GM23338 (cell line): ENCODE results near the gene PSMG4.

ENCODE experiments used
- CREB1 ChIP-seq: fragments of 250-450 bp; sonication (Bioruptor Pico); IDR thresholded peaks from 2 replicates; pipeline ENCODE4 v1.5.0; 2020; ENCODE audit warnings: low read depth, mild to moderate bottlenecking, moderate library complexity
- EZH2 ChIP-seq: fragments of 200-600 bp; sonication (generic); IDR thresholded peaks from one replicate; pipeline ENCODE4 v1.8.0; 2017; ENCODE audit warnings: antibody characterized with exemption, mild to moderate bottlenecking, low read depth; ENCODE audit not compliant: unreplicated experiment
- EZH2phosphoT487 ChIP-seq: fragments of 200-600 bp; sonication (generic); IDR thresholded peaks from one replicate; pipeline ENCODE4 v1.8.1; 2018; ENCODE audit warnings: antibody characterized with exemption; ENCODE audit not compliant: unreplicated experiment
- JUNB ChIP-seq: IDR thresholded peaks from one replicate; pipeline ENCODE4 v1.6.1; 2016; ENCODE audit warnings: antibody characterized with exemption; ENCODE audit not compliant: unreplicated experiment
- NANOG ChIP-seq: IDR thresholded peaks from 2 replicates; pipeline ENCODE4 v1.6.1; 2016; ENCODE audit warnings: antibody characterized with exemption, borderline replicate concordance
- POLR2AphosphoS5 ChIP-seq: IDR thresholded peaks from 2 replicates; pipeline ENCODE4 v1.6.1; 2016; ENCODE audit warnings: antibody characterized with exemption, low read depth
- STAT1 ChIP-seq: IDR thresholded peaks from one replicate; pipeline ENCODE4 v1.6.1; 2016; ENCODE audit warnings: antibody characterized with exemption; ENCODE audit not compliant: unreplicated experiment
- TF ChIP-seq, protein P1 (sequence below), 2 experiments: fragments of 200-600 bp in 1 of 2; sonication (generic) in 1 of 2; conservative IDR thresholded peaks; 2 replicates each; pipeline versions ENCODE4 v1.5.1 to v1.6.1; 2016 to 2017; ENCODE audit warnings: antibody characterized with exemption in 2 of 2, low read depth in 2 of 2, mild to moderate bottlenecking in 2 of 2, moderate library complexity in 1 of 2
- TF ChIP-seq, protein P2 (sequence below): IDR thresholded peaks from one replicate; pipeline ENCODE4 v1.6.1; 2018; ENCODE audit warnings: antibody characterized with exemption; ENCODE audit not compliant: unreplicated experiment
- TF ChIP-seq, protein P3 (sequence below): IDR thresholded peaks from 2 replicates; pipeline ENCODE4 v1.6.1; 2016; ENCODE audit warnings: antibody characterized with exemption
- TF ChIP-seq, protein P4 (sequence below): fragments of 250-450 bp; sonication (Bioruptor Pico); IDR thresholded peaks from 2 replicates; pipeline ENCODE4 v1.5.0; 2020; ENCODE audit warnings: mild to moderate bottlenecking, moderate library complexity

DNA sequence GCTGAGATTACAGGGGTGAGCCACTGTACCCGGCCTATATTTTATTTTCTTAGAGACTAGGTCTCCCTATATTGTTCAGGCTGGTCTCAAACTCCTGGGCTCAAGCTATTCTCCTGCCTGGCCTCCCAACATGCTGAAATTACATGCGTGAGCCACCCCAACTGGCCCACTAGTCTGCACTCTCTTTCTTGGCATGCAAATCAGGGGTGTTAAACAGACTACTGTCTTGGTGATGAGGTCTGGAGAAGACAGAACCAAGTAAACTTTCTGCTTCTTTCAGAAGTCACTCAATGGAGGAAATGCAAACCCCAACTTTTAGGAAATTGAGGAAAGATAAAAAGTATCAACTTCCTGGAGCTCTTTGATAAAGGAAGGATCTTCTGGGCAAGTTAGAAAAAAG is 23.3 kb upstream of the PSMG4 start:
- TF ChIP-seq, protein P1, sequence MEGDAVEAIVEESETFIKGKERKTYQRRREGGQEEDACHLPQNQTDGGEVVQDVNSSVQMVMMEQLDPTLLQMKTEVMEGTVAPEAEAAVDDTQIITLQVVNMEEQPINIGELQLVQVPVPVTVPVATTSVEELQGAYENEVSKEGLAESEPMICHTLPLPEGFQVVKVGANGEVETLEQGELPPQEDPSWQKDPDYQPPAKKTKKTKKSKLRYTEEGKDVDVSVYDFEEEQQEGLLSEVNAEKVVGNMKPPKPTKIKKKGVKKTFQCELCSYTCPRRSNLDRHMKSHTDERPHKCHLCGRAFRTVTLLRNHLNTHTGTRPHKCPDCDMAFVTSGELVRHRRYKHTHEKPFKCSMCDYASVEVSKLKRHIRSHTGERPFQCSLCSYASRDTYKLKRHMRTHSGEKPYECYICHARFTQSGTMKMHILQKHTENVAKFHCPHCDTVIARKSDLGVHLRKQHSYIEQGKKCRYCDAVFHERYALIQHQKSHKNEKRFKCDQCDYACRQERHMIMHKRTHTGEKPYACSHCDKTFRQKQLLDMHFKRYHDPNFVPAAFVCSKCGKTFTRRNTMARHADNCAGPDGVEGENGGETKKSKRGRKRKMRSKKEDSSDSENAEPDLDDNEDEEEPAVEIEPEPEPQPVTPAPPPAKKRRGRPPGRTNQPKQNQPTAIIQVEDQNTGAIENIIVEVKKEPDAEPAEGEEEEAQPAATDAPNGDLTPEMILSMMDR (conservative IDR thresholded peaks at IDR 0.05; ENCODE audit: low read depth in 2 of 2) = no peak
- TF ChIP-seq POLR2AphosphoS5 = no peak
- no peak for TF ChIP-seq CREB1
- TF ChIP-seq, protein P2, sequence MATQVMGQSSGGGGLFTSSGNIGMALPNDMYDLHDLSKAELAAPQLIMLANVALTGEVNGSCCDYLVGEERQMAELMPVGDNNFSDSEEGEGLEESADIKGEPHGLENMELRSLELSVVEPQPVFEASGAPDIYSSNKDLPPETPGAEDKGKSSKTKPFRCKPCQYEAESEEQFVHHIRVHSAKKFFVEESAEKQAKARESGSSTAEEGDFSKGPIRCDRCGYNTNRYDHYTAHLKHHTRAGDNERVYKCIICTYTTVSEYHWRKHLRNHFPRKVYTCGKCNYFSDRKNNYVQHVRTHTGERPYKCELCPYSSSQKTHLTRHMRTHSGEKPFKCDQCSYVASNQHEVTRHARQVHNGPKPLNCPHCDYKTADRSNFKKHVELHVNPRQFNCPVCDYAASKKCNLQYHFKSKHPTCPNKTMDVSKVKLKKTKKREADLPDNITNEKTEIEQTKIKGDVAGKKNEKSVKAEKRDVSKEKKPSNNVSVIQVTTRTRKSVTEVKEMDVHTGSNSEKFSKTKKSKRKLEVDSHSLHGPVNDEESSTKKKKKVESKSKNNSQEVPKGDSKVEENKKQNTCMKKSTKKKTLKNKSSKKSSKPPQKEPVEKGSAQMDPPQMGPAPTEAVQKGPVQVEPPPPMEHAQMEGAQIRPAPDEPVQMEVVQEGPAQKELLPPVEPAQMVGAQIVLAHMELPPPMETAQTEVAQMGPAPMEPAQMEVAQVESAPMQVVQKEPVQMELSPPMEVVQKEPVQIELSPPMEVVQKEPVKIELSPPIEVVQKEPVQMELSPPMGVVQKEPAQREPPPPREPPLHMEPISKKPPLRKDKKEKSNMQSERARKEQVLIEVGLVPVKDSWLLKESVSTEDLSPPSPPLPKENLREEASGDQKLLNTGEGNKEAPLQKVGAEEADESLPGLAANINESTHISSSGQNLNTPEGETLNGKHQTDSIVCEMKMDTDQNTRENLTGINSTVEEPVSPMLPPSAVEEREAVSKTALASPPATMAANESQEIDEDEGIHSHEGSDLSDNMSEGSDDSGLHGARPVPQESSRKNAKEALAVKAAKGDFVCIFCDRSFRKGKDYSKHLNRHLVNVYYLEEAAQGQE = no peak
- TF ChIP-seq EZH2 = no peak
- TF ChIP-seq EZH2phosphoT487 = no peak
- TF ChIP-seq, protein P3, sequence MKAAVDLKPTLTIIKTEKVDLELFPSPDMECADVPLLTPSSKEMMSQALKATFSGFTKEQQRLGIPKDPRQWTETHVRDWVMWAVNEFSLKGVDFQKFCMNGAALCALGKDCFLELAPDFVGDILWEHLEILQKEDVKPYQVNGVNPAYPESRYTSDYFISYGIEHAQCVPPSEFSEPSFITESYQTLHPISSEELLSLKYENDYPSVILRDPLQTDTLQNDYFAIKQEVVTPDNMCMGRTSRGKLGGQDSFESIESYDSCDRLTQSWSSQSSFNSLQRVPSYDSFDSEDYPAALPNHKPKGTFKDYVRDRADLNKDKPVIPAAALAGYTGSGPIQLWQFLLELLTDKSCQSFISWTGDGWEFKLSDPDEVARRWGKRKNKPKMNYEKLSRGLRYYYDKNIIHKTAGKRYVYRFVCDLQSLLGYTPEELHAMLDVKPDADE = no peak
- TF ChIP-seq NANOG = no peak
- TF ChIP-seq, protein P4, sequence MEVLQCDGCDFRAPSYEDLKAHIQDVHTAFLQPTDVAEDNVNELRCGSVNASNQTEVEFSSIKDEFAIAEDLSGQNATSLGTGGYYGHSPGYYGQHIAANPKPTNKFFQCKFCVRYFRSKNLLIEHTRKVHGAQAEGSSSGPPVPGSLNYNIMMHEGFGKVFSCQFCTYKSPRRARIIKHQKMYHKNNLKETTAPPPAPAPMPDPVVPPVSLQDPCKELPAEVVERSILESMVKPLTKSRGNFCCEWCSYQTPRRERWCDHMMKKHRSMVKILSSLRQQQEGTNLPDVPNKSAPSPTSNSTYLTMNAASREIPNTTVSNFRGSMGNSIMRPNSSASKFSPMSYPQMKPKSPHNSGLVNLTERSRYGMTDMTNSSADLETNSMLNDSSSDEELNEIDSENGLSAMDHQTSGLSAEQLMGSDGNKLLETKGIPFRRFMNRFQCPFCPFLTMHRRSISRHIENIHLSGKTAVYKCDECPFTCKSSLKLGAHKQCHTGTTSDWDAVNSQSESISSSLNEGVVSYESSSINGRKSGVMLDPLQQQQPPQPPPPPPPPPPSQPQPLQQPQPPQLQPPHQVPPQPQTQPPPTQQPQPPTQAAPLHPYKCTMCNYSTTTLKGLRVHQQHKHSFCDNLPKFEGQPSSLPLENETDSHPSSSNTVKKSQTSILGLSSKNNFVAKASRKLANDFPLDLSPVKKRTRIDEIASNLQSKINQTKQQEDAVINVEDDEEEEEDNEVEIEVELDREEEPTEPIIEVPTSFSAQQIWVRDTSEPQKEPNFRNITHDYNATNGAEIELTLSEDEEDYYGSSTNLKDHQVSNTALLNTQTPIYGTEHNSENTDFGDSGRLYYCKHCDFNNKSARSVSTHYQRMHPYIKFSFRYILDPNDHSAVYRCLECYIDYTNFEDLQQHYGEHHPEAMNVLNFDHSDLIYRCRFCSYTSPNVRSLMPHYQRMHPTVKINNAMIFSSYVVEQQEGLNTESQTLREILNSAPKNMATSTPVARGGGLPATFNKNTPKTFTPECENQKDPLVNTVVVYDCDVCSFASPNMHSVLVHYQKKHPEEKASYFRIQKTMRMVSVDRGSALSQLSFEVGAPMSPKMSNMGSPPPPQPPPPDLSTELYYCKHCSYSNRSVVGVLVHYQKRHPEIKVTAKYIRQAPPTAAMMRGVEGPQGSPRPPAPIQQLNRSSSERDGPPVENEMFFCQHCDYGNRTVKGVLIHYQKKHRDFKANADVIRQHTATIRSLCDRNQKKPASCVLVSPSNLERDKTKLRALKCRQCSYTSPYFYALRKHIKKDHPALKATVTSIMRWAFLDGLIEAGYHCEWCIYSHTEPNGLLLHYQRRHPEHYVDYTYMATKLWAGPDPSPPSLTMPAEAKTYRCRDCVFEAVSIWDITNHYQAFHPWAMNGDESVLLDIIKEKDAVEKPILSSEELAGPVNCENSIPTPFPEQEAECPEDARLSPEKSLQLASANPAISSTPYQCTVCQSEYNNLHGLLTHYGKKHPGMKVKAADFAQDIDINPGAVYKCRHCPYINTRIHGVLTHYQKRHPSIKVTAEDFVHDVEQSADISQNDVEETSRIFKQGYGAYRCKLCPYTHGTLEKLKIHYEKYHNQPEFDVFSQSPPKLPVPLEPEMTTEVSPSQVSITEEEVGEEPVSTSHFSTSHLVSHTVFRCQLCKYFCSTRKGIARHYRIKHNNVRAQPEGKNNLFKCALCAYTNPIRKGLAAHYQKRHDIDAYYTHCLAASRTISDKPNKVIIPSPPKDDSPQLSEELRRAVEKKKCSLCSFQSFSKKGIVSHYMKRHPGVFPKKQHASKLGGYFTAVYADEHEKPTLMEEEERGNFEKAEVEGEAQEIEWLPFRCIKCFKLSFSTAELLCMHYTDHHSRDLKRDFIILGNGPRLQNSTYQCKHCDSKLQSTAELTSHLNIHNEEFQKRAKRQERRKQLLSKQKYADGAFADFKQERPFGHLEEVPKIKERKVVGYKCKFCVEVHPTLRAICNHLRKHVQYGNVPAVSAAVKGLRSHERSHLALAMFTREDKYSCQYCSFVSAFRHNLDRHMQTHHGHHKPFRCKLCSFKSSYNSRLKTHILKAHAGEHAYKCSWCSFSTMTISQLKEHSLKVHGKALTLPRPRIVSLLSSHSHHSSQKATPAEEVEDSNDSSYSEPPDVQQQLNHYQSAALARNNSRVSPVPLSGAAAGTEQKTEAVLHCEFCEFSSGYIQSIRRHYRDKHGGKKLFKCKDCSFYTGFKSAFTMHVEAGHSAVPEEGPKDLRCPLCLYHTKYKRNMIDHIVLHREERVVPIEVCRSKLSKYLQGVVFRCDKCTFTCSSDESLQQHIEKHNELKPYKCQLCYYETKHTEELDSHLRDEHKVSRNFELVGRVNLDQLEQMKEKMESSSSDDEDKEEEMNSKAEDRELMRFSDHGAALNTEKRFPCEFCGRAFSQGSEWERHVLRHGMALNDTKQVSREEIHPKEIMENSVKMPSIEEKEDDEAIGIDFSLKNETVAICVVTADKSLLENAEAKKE (CRISPR knock-in tag) = no peak
- TF ChIP-seq STAT1 = no peak
- no peak for TF ChIP-seq JUNB
